HepG2 (cell line): ENCODE measurements around the gene CEP44. TPM values are rescaled to one million over a fixed set of nuclear protein-coding genes. Genes with fewer than 3 reads are reported as not detected.

Source experiments
- CREBL2 ChIP-seq: sonication (generic); formaldehyde crosslinking; IDR thresholded peaks from 2 replicates; pipeline ENCODE4 v1.8.1; 2023; ENCODE audit warnings: missing genetic modification reagents, mild to moderate bottlenecking, borderline replicate concordance
- EEA1 ChIP-seq: sonication (generic); formaldehyde crosslinking; IDR thresholded peaks from 2 replicates; pipeline ENCODE4 v1.5.1; 2020; ENCODE audit warnings: mild to moderate bottlenecking, missing genetic modification reagents, borderline replicate concordance
- IKZF4 ChIP-seq: sonication (generic); formaldehyde crosslinking; IDR thresholded peaks from 2 replicates; pipeline ENCODE4 v1.5.1; 2020; ENCODE audit warnings: borderline replicate concordance, mild to moderate bottlenecking, low read depth, missing genetic modification reagents; ENCODE audit errors: not compliant biosample characterization
- JUND ChIP-seq: sonication (generic); formaldehyde crosslinking; IDR thresholded peaks from 2 replicates; pipeline ENCODE4 v1.8.0; 2022; ENCODE audit warnings: mild to moderate bottlenecking, missing genetic modification reagents
- KMT2A ChIP-seq: sonication (generic); formaldehyde crosslinking; IDR thresholded peaks from 2 replicates; pipeline ENCODE4 v1.4.0; 2020; ENCODE audit warnings: missing genetic modification reagents
- MXD4 ChIP-seq: IDR thresholded peaks from 2 replicates; pipeline ENCODE4 v1.6.1; 2016; ENCODE audit warnings: mild to moderate bottlenecking, missing biosample characterization, missing genetic modification reagents
- NFKBIZ ChIP-seq: IDR thresholded peaks from 2 replicates; pipeline ENCODE4 v1.6.1; 2018; ENCODE audit warnings: missing genetic modification reagents, missing compliant biosample characterization
- NFYB ChIP-seq: sonication (generic); formaldehyde crosslinking; IDR thresholded peaks from 2 replicates; pipeline ENCODE4 v1.4.0; 2020; ENCODE audit warnings: missing genetic modification reagents
- NR1H2 ChIP-seq: sonication (generic); formaldehyde crosslinking; IDR thresholded peaks from 2 replicates; pipeline ENCODE4 v1.8.1; 2022; ENCODE audit warnings: low read depth, missing genetic modification reagents, borderline replicate concordance
- PAX8 ChIP-seq: sonication (generic); formaldehyde crosslinking; IDR thresholded peaks from 2 replicates; pipeline ENCODE4 v1.8.0; 2022; ENCODE audit warnings: mild to moderate bottlenecking, missing genetic modification reagents, borderline replicate concordance
- RAD51 ChIP-seq: fragments of 450-650 bp; IDR thresholded peaks from 2 replicates; pipeline ENCODE4 v1.6.1; 2016; ENCODE audit warnings: borderline replicate concordance
- RELA ChIP-seq: sonication (generic); formaldehyde crosslinking; IDR thresholded peaks from 2 replicates; pipeline ENCODE4 v1.4.0; 2020; ENCODE audit warnings: missing genetic modification reagents
- SIN3B ChIP-seq: fragments of 150-350 bp; IDR thresholded peaks from 2 replicates; pipeline ENCODE4 v1.6.1; 2014; ENCODE audit warnings: low read length
- SOX6 ChIP-seq, 2 experiments: fragments of 450-650 bp in 1 of 2; sonication (generic) in 1 of 2; formaldehyde crosslinking in 1 of 2; IDR thresholded peaks; 2 replicates each; pipeline versions ENCODE4 v1.4.0 to v1.6.1; 2017 to 2020; ENCODE audit warnings: antibody characterized with exemption in 1 of 2, mild to moderate bottlenecking in 1 of 2, missing genetic modification reagents in 1 of 2
- ZBTB20 ChIP-seq: sonication (generic); formaldehyde crosslinking; IDR thresholded peaks from 2 replicates; pipeline ENCODE4 v1.8.1; 2023; ENCODE audit warnings: missing genetic modification reagents, low read depth, mild to moderate bottlenecking, borderline replicate concordance
- ZBTB38 ChIP-seq: sonication (generic); formaldehyde crosslinking; IDR thresholded peaks from 2 replicates; pipeline ENCODE4 v1.5.1; 2020; ENCODE audit warnings: mild to moderate bottlenecking, missing genetic modification reagents
- ZMYM4 ChIP-seq: sonication (generic); formaldehyde crosslinking; IDR thresholded peaks from 2 replicates; pipeline ENCODE4 v1.8.1; 2023; ENCODE audit warnings: mild to moderate bottlenecking, missing genetic modification reagents
- ZNF317 ChIP-seq: sonication (generic); formaldehyde crosslinking; IDR thresholded peaks from 2 replicates; pipeline ENCODE4 v1.5.0; 2020; ENCODE audit warnings: mild to moderate bottlenecking, missing genetic modification reagents
- ZNF383 ChIP-seq: sonication (generic); formaldehyde crosslinking; IDR thresholded peaks from 2 replicates; pipeline ENCODE4 v1.4.0; 2020; ENCODE audit warnings: missing genetic modification reagents, mild to moderate bottlenecking, borderline replicate concordance
- ZNF614 ChIP-seq: IDR thresholded peaks from 2 replicates; pipeline ENCODE4 v1.6.1; 2018; ENCODE audit warnings: missing biosample characterization, missing genetic modification reagents, inconsistent platforms, borderline replicate concordance
- ZNF747 ChIP-seq: sonication (generic); formaldehyde crosslinking; IDR thresholded peaks from 2 replicates; pipeline ENCODE4 v1.8.1; 2023; ENCODE audit warnings: missing genetic modification reagents, mild to moderate bottlenecking, borderline replicate concordance
- ZXDC ChIP-seq: sonication (generic); formaldehyde crosslinking; IDR thresholded peaks from 2 replicates; pipeline ENCODE4 v1.5.0; 2020; ENCODE audit warnings: mild to moderate bottlenecking, missing genetic modification reagents
- polyA plus RNA-seq, 8 experiments: library from polyadenylated mRNA; depleted of rRNA in 3 of 8; stranded (reverse) in 7 of 8; unstranded in 1 of 8; fragments of >200 nt; fragmentation: Illumina TruSeq in 4 of 8; extraction: Trizol in 4 of 8; gene quantifications; 2 replicates each; pipeline versions ENCODE4 v1.2.1 to v1.2.3, GENCODE V29; 2011 to 2016; ENCODE audit warnings: low read depth in 4 of 8, missing spikeins in 1 of 8, mixed read lengths in 1 of 8; ENCODE audit not compliant: insufficient read depth in 1 of 8
- total RNA-seq, 5 experiments: library from RNA; depleted of rRNA; stranded (reverse); fragments of >200 nt; fragmentation: Illumina TruSeq; extraction: Trizol; gene quantifications; 2 replicates each; pipeline ENCODE4 v1.2.3, GENCODE V29; 2016; ENCODE audit warnings: low read depth in 1 of 5
- TF ChIP-seq, protein P1 (sequence below): IDR thresholded peaks from 2 replicates; pipeline ENCODE4 v1.6.1; 2012; ENCODE audit warnings: low read length, improper control_type of control experiment
- TF ChIP-seq, protein P2 (sequence below): sonication (generic); formaldehyde crosslinking; IDR thresholded peaks from 2 replicates; pipeline ENCODE4 v1.4.0; 2020; ENCODE audit warnings: mild to moderate bottlenecking, missing genetic modification reagents

Gene CEP44
- total and polyA plus RNA-seq, 2 of the 13 experiments (the other 11 are each of a cell fraction or from before 2014, with no cell fraction given) = 5.5 to 11.9 TPM

GRCh38 chr4:174282836-174283506, 740 bp upstream of the CEP44 start (continued):
- TF ChIP-seq NFKBIZ (no peak), NFYB (CRISPR knock-in tag) (peak; percentile 97), ZNF317 (CRISPR knock-in tag) (no peak), JUND (CRISPR knock-in tag) (no peak), RELA (CRISPR knock-in tag) (no peak), ZNF747 (CRISPR knock-in tag) (no peak), ZBTB20 (no peak), PAX8 (CRISPR knock-in tag) (no peak), ZBTB38 (CRISPR knock-in tag) (no peak), RAD51 (no peak), ZNF614 (CRISPR knock-in tag) (no peak), EEA1 (no peak), SOX6 (IDR thresholded peaks at IDR 0.05) (no peak), SOX6 (CRISPR knock-in tag; IDR thresholded peaks at IDR 0.05) (no peak), SIN3B (no peak), KMT2A (CRISPR knock-in tag) (no peak), CREBL2 (CRISPR knock-in tag) (no peak), MXD4 (CRISPR knock-in tag) (no peak), ZXDC (CRISPR knock-in tag) (no peak), IKZF4 (no peak), ZNF383 (no peak), NR1H2 (CRISPR knock-in tag) (no peak), ZMYM4 (CRISPR knock-in tag) (no peak)
- TF ChIP-seq, protein P1, sequence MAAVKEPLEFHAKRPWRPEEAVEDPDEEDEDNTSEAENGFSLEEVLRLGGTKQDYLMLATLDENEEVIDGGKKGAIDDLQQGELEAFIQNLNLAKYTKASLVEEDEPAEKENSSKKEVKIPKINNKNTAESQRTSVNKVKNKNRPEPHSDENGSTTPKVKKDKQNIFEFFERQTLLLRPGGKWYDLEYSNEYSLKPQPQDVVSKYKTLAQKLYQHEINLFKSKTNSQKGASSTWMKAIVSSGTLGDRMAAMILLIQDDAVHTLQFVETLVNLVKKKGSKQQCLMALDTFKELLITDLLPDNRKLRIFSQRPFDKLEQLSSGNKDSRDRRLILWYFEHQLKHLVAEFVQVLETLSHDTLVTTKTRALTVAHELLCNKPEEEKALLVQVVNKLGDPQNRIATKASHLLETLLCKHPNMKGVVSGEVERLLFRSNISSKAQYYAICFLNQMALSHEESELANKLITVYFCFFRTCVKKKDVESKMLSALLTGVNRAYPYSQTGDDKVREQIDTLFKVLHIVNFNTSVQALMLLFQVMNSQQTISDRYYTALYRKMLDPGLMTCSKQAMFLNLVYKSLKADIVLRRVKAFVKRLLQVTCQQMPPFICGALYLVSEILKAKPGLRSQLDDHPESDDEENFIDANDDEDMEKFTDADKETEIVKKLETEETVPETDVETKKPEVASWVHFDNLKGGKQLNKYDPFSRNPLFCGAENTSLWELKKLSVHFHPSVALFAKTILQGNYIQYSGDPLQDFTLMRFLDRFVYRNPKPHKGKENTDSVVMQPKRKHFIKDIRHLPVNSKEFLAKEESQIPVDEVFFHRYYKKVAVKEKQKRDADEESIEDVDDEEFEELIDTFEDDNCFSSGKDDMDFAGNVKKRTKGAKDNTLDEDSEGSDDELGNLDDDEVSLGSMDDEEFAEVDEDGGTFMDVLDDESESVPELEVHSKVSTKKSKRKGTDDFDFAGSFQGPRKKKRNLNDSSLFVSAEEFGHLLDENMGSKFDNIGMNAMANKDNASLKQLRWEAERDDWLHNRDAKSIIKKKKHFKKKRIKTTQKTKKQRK = peak; percentile 56; the same call in 1 of the 2 replicates
- TF ChIP-seq, protein P2, sequence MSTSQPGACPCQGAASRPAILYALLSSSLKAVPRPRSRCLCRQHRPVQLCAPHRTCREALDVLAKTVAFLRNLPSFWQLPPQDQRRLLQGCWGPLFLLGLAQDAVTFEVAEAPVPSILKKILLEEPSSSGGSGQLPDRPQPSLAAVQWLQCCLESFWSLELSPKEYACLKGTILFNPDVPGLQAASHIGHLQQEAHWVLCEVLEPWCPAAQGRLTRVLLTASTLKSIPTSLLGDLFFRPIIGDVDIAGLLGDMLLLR (CRISPR knock-in tag) = no peak
